DMS53 treated with DMSO at 0.1 percent for 48 hours (cell line): Measurements from ENCODE around the gene MYO7B.

ENCODE experiments used
- DNase-seq: peaks from one replicate; lab custom pipeline; 2025; ENCODE audit not compliant: unreplicated experiment; lab: John Stamatoyannopoulos, UW

The MYO7B gene

GRCh38 chr2:127586136-127586535, 50.7 kb downstream of the MYO7B start:
- no peak for DNase-seq

GRCh38 chr2:127586746-127587295, 51.3 kb downstream of the MYO7B start:
- no peak for DNase-seq

GRCh38 chr2:127588241-127588640, 52.8 kb downstream of the MYO7B start:
- DNase-seq: no peak

- no peak for DNase-seq
Observed at GRCh38 chr2:127589358-127589757, 53.9 kb downstream of the MYO7B start.

- no peak for DNase-seq
Observed at GRCh38 chr2:127589841-127590240, 54.4 kb downstream of the MYO7B start.

GRCh38 chr2:127590386-127591190, 55.1 kb downstream of the MYO7B start:
- DNase-seq: no peak

- DNase-seq: peak; percentile 38
Observed at GRCh38 chr2:127591221-127591923, 55.9 kb downstream of the MYO7B start.

GRCh38 chr2:127592761-127593227, 57.3 kb downstream of the MYO7B start:
- DNase-seq: peak; percentile 3

GRCh38 chr2:127593228-127594115, 58.0 kb downstream of the MYO7B start:
- DNase-seq: no peak

GRCh38 chr2:127594116-127594591, 58.7 kb downstream of the MYO7B start:
- no peak for DNase-seq

- no peak for DNase-seq
Observed at GRCh38 chr2:127596311-127597045, 61.0 kb downstream of the MYO7B start.

GRCh38 chr2:127597046-127597983, 61.8 kb downstream of the MYO7B start:
- DNase-seq: no peak

- no peak for DNase-seq
Observed at GRCh38 chr2:127597984-127598380, 62.5 kb downstream of the MYO7B start.

GRCh38 chr2:127598711-127599110, 63.2 kb downstream of the MYO7B start:
- no peak for DNase-seq

- no peak for DNase-seq
Observed at GRCh38 chr2:127599211-127599610, 63.7 kb downstream of the MYO7B start.

- no peak for DNase-seq
Observed at GRCh38 chr2:127604986-127605385, 69.5 kb downstream of the MYO7B start.

GRCh38 chr2:127605691-127606263, 70.3 kb downstream of the MYO7B start:
- DNase-seq: no peak

- no peak for DNase-seq
Observed at GRCh38 chr2:127606625-127607398, 71.3 kb downstream of the MYO7B start.
